ENCODE data around the gene ASB12. TPM values are rescaled to one million over a fixed set of nuclear protein-coding genes. Genes with fewer than 3 reads are reported as not detected.

ASB12 gene
- total RNA-seq, 2 experiments from 2014 or later = 0.27 TPM; not detected in 1

DNA sequence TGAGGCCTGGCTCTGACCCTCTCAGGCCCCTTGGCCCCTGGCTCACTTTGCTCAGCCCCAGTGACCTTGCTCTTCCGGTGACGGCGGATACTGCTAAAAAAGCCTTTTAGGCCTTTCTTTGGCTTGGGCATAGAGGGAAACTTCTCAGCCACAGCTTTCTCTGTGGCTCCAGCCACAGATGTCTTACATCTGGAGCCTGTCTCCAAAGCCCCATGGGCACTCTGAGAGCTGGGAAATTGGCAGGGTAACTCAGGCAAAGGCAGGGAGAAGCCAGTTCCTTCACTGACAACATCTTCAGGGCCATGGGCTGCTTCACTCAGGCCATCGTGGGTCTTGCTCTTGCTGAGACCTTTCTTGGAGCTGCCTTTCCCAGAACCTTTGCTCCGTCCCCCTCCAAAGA, 37.7 kb downstream of the ASB12 start:
- TF ChIP-seq, protein P1, sequence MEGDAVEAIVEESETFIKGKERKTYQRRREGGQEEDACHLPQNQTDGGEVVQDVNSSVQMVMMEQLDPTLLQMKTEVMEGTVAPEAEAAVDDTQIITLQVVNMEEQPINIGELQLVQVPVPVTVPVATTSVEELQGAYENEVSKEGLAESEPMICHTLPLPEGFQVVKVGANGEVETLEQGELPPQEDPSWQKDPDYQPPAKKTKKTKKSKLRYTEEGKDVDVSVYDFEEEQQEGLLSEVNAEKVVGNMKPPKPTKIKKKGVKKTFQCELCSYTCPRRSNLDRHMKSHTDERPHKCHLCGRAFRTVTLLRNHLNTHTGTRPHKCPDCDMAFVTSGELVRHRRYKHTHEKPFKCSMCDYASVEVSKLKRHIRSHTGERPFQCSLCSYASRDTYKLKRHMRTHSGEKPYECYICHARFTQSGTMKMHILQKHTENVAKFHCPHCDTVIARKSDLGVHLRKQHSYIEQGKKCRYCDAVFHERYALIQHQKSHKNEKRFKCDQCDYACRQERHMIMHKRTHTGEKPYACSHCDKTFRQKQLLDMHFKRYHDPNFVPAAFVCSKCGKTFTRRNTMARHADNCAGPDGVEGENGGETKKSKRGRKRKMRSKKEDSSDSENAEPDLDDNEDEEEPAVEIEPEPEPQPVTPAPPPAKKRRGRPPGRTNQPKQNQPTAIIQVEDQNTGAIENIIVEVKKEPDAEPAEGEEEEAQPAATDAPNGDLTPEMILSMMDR (IDR thresholded peaks at IDR 0.05) = no peak
- intact Hi-C loops (cut with micrococcal nuclease) = no loop called here
- POLR2A ChIA-PET = no interaction called here
- peaks cover 11% of the 10 kb centered on the region for H3K36me3 Mint-ChIP-seq (ENCODE audit: low read depth)
- no peaks in the 10 kb centered on the region for H3K4me1 Mint-ChIP-seq (ENCODE audit: low read depth)
- H3K27ac Mint-ChIP-seq = no peak overlapping the region
- no peak overlapping the region for H3K4me3 Mint-ChIP-seq
- no peaks in the 10 kb centered on the region for H3K27me3 Mint-ChIP-seq
- CTCF ChIA-PET = no interaction called here
- ATAC-seq (no peak), DNase-seq (no peak)
- no peaks in the 10 kb centered on the region for H3K9me3 Mint-ChIP-seq

DNA sequence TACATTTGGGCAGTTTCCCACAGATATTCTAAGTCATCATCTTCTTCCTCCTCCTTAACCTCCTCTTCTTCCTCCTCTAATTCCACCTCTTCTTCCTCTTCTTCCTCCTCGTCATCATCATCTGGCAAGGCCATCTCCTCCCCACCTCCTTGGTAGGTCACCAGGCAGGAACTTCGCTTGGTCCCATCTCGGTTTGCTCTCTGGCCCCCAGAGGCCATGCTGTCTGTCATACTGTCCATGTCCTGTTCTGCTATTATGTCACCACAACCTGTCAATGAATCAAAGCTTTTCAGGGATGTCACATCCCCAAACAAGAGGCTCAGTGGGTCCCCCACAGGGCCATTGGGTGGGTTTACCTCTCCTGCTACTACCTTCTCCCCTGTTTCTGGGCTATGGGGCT, 38.4 kb downstream of the ASB12 start:
- Mint-ChIP-seq H3K36me3 (ENCODE audit: low read depth) (peaks cover 11% of the 10 kb centered on the region), H3K9me3 (no peaks in the 10 kb centered on the region), H3K4me1 (ENCODE audit: low read depth) (no peaks in the 10 kb centered on the region), H3K27me3 (no peaks in the 10 kb centered on the region), H3K4me3 (no peak overlapping the region), H3K27ac (no peak overlapping the region)
- TF ChIP-seq, protein P1 (IDR thresholded peaks at IDR 0.05) = no peak
- DNase-seq (no peak), ATAC-seq (no peak)
- CTCF ChIA-PET = no interaction called here
- POLR2A ChIA-PET = no interaction called here
- intact Hi-C loops (cut with micrococcal nuclease) = no loop called here

DNA sequence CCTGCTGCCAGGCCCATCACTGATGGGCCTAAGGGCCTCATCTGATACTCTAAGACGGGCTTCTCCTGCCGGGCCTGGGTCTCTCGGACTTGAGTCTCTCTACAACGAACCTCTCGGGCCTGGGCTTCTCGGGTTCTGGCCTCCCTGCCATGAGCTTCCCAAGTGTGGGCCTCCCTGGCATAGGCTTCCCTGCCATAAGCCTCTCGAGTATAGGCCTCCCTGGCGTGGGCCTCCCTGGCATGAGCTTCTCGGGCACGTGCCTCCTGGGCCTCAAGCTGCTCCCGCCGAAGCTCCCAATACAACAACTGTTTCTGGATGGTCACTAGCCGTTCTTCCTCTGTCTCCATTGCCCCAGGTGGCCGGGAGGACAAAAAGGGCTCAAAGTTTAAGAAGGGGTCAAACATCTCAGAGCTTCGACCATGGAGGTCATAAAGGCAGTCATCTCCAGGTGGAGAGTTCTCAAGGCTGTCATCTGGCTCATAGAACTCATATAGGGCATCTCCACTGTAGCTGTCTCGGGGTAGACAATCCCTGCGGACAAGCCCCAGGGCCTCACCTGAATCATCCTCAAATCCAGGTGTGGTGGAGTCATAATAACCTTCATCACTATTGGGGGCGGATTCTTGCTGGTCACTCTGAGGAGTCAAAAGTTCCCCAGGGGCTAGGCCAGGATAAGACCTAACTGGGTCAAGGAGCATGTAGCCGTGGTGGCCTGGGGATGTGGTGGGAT, 39.0 kb downstream of the ASB12 start:
- POLR2A ChIA-PET = interaction anchor here (1.8 kb wide), 1 partner anchor 14 kb away, joined by 7 read pairs; the partner anchor contains the start of gene AMER1
- no peak for DNase-seq
- ATAC-seq = no peak

DNA sequence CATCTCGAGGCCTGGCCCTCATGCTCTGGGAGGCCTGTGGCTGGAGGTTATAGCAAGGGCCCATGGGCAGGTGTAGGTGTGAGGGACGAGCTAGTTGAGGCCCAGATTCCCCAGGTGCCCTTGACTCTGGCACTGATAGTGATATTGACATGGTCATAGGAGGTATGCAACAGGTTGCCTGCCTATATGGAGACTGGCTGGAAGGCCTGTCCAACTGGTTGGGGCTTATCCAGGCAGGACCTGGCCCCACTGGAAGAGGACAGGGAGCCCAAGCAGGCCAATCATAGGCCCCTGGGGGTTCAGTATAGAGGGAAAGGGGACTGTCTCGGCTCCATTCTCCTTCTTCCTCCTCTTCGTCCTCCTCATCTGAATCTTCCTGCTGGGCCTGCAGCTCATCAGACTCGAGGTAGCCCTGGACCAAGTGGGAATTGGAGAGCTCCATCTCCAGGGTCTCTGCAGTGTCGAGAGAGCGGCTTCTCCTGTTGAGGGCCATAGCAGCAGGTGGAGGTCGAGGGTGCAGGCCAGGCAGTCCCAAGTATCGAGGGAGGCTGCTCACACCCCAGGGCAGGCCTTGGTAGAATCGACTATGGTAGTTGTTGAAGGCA, 40.2 kb downstream of the ASB12 start:
- Mint-ChIP-seq H3K4me3 (no peak overlapping the region), H3K9me3 (no peaks in the 10 kb centered on the region), H3K27ac (no peak overlapping the region), H3K4me1 (ENCODE audit: low read depth) (no peaks in the 10 kb centered on the region), H3K36me3 (ENCODE audit: low read depth) (peaks cover 11% of the 10 kb centered on the region), H3K27me3 (no peaks in the 10 kb centered on the region)
- TF ChIP-seq, protein P1 (IDR thresholded peaks at IDR 0.05) = no peak
- CTCF ChIA-PET = no interaction called here
- ATAC-seq = no peak
- intact Hi-C loops (cut with micrococcal nuclease) = no loop called here
- POLR2A ChIA-PET = interaction anchor here (1.8 kb wide), 1 partner anchor 15 kb away, joined by 7 read pairs; the partner anchor contains the start of gene AMER1
- no peak for DNase-seq

More for the DNA sequence above, 39.0 kb downstream of the ASB12 start:
- CTCF ChIA-PET = no interaction called here
- H3K27ac Mint-ChIP-seq = no peak overlapping the region
- no peak overlapping the region for H3K4me3 Mint-ChIP-seq
- no peaks in the 10 kb centered on the region for H3K4me1 Mint-ChIP-seq (ENCODE audit: low read depth)
- intact Hi-C loops (cut with micrococcal nuclease) = no loop called here
- peaks cover 11% of the 10 kb centered on the region for H3K36me3 Mint-ChIP-seq (ENCODE audit: low read depth)
- TF ChIP-seq, protein P1 (IDR thresholded peaks at IDR 0.05) = no peak
- no peaks in the 10 kb centered on the region for H3K9me3 Mint-ChIP-seq
- H3K27me3 Mint-ChIP-seq = no peaks in the 10 kb centered on the region

DNA sequence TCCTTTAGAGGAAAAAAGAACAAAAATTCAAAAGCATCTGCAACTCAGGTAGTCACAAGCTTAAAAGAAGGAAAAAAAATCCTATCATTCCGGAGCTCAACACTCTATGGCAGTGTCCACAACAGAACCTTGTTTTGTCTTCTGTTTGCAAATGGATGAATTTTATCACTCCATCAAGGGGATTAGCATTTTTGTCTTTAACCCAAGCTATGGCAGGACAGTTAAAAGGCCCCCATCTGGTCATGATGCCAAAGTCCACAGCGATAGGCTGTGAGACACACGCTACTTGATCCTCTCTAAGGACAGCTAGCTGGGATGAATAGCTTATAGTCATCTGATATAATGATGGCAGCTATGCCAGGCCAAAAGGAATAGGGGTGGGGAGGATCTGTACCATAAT, 41.5 kb downstream of the ASB12 start:
- no peaks in the 10 kb centered on the region for H3K27me3 Mint-ChIP-seq
- H3K36me3 Mint-ChIP-seq (ENCODE audit: low read depth) = peaks cover 11% of the 10 kb centered on the region
- DNase-seq (no peak), ATAC-seq (no peak)
- intact Hi-C loops (cut with micrococcal nuclease) = no loop called here
- no peak overlapping the region for H3K4me3 Mint-ChIP-seq
- TF ChIP-seq, protein P1 (IDR thresholded peaks at IDR 0.05) = no peak
- CTCF ChIA-PET = no interaction called here
- no peaks in the 10 kb centered on the region for H3K9me3 Mint-ChIP-seq
- H3K4me1 Mint-ChIP-seq (ENCODE audit: low read depth) = no peaks in the 10 kb centered on the region
- no peak overlapping the region for H3K27ac Mint-ChIP-seq
- POLR2A ChIA-PET = interaction anchor here (2.0 kb wide), 1 partner anchor 16 kb away, joined by 5 read pairs; the partner anchor contains the start of gene AMER1
